Loucy (cell line): ENCODE results near the gene CAMK2D.

ENCODE experiments used
- EZH2phosphoT487 ChIP-seq: fragments of 200-600 bp; IDR thresholded peaks from 2 replicates; pipeline ENCODE4 v1.6.1; 2018; ENCODE audit warnings: antibody characterized with exemption, mild to moderate bottlenecking, moderate library complexity, borderline replicate concordance
- TF ChIP-seq, protein P1 (sequence below): fragments of 200-600 bp; sonication (generic); conservative IDR thresholded peaks from 2 replicates; pipeline ENCODE4 v1.5.1; 2014; ENCODE audit warnings: mild to moderate bottlenecking, antibody characterized with exemption, low read length

DNA sequence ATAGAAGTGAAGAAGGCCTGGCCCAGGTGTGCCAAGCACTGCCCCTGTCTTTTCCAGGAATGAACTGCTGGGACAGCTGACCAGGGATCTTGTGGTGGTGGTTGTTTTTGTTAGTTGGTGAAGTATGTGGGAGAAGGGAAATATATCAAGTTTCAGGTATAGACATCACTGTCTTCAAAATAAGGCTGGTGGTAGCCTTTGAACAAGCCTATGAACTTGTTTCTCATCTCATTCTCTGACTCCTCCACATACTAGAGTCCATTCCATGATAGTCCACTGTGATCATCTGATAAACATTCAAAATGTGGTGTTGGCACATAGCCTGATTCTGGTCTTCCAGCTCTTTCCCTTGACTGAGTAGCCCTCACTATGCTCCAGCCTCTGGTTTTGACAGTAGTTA, 303.7 kb downstream of the CAMK2D start:
- TF ChIP-seq, protein P1, sequence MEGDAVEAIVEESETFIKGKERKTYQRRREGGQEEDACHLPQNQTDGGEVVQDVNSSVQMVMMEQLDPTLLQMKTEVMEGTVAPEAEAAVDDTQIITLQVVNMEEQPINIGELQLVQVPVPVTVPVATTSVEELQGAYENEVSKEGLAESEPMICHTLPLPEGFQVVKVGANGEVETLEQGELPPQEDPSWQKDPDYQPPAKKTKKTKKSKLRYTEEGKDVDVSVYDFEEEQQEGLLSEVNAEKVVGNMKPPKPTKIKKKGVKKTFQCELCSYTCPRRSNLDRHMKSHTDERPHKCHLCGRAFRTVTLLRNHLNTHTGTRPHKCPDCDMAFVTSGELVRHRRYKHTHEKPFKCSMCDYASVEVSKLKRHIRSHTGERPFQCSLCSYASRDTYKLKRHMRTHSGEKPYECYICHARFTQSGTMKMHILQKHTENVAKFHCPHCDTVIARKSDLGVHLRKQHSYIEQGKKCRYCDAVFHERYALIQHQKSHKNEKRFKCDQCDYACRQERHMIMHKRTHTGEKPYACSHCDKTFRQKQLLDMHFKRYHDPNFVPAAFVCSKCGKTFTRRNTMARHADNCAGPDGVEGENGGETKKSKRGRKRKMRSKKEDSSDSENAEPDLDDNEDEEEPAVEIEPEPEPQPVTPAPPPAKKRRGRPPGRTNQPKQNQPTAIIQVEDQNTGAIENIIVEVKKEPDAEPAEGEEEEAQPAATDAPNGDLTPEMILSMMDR, result no peak
- no peak for TF ChIP-seq EZH2phosphoT487
